GM23338 (cell line): ENCODE measurements around the gene ADAM11. TPM values are rescaled to one million over a fixed set of nuclear protein-coding genes. Genes with fewer than 3 reads are reported as not detected.

ENCODE experiments used
- ATAC-seq: fragments of 200-7000 bp; cut with Tn5 transposase; 3 replicates; pipeline ENCODE4 v1.9.1; 2020
- DNase-seq: peaks from one replicate; pipeline ENCODE4 v3.0.0-alpha.2; 2015; ENCODE audit warnings: low spot score
- H2AFZ ChIP-seq: fragments of 200-600 bp; sonication (generic); 2 replicates; pipeline ENCODE4 v1.8.0; 2016; ENCODE audit warnings: antibody characterized with exemption, mild to moderate bottlenecking, moderate library complexity
- H3F3A ChIP-seq: fragments of 200-600 bp; sonication (generic); replicated peaks from 2 replicates; pipeline ENCODE4 v1.8.0; 2017; ENCODE audit warnings: antibody characterized with exemption, mixed run types, low read depth
- H3K27ac ChIP-seq: fragments of 200-600 bp; sonication (generic); 2 replicates; pipeline ENCODE4 v1.6.1; 2016; ENCODE audit warnings: low read depth
- H3K27me3 ChIP-seq: fragments of 200-600 bp; sonication (generic); 2 replicates; pipeline ENCODE4 v1.8.0; 2016; ENCODE audit warnings: mild to moderate bottlenecking, mixed run types, moderate library complexity; ENCODE audit not compliant: insufficient read depth
- H3K36me3 ChIP-seq: fragments of 200-600 bp; sonication (generic); 2 replicates; pipeline ENCODE4 v1.8.0; 2016; ENCODE audit warnings: mild to moderate bottlenecking; ENCODE audit not compliant: insufficient read depth
- H3K4me1 ChIP-seq: fragments of 200-600 bp; sonication (generic); 2 replicates; pipeline ENCODE4 v1.8.0; 2016; ENCODE audit warnings: mild to moderate bottlenecking, moderate library complexity; ENCODE audit not compliant: insufficient read depth
- H3K4me2 ChIP-seq: fragments of 200-600 bp; sonication (generic); 2 replicates; pipeline ENCODE4 v1.7.1; 2017; ENCODE audit warnings: mixed run types
- H3K4me3 ChIP-seq: fragments of 200-600 bp; sonication (generic); 2 replicates; pipeline ENCODE4 v1.6.1; 2016; ENCODE audit warnings: mixed run types
- H3K79me2 ChIP-seq: fragments of 200-600 bp; sonication (generic); replicated peaks from 2 replicates; pipeline ENCODE4 v1.8.0; 2017; ENCODE audit warnings: mild to moderate bottlenecking; ENCODE audit not compliant: insufficient read depth
- H3K9me2 ChIP-seq: fragments of 200-600 bp; sonication (generic); 2 replicates; pipeline ENCODE4 v1.8.0; 2017; ENCODE audit not compliant: insufficient read depth
- H4K20me1 ChIP-seq: fragments of 200-600 bp; sonication (generic); replicated peaks from 2 replicates; pipeline ENCODE4 v1.8.0; 2017; ENCODE audit warnings: mild to moderate bottlenecking; ENCODE audit not compliant: insufficient read depth
- H3K27ac Mint-ChIP-seq: 2 replicates; pipeline ENCODE4 v1.8.0; 2020; ENCODE audit warnings: inconsistent platforms, mild to moderate bottlenecking, moderate library complexity, mixed read lengths
- H3K27me3 Mint-ChIP-seq: 3 replicates; pipeline ENCODE4 v1.8.0; 2022; ENCODE audit warnings: low read depth, mild to moderate bottlenecking, moderate library complexity, mixed read lengths, inconsistent platforms; ENCODE audit not compliant: insufficient read depth, poor library complexity
- H3K36me3 Mint-ChIP-seq: 3 replicates; pipeline ENCODE4 v1.8.0; 2021; ENCODE audit warnings: low read depth, mild to moderate bottlenecking, inconsistent platforms, moderate library complexity, mixed read lengths
- H3K4me1 Mint-ChIP-seq: 3 replicates; pipeline ENCODE4 v1.8.0; 2020; ENCODE audit warnings: mild to moderate bottlenecking, inconsistent platforms, mixed read lengths
- H3K4me3 Mint-ChIP-seq: 3 replicates; pipeline ENCODE4 v1.8.0; 2021; ENCODE audit warnings: moderate library complexity, mild to moderate bottlenecking, inconsistent platforms, mixed read lengths
- H3K9me3 Mint-ChIP-seq: 3 replicates; pipeline ENCODE4 v1.8.0; 2020; ENCODE audit warnings: moderate library complexity, mild to moderate bottlenecking, inconsistent platforms, mixed read lengths
- CTCF ChIP-seq, 2 experiments: fragments of 200-600 bp in 1 of 2; sonication (generic) in 1 of 2; conservative IDR thresholded peaks; 2 replicates each; pipeline versions ENCODE4 v1.5.1 to v1.6.1; 2016 to 2017; ENCODE audit warnings: antibody characterized with exemption in 2 of 2, low read depth in 2 of 2, mild to moderate bottlenecking in 2 of 2, moderate library complexity in 1 of 2
- ETS1 ChIP-seq: IDR thresholded peaks from 2 replicates; pipeline ENCODE4 v1.6.1; 2016; ENCODE audit warnings: antibody characterized with exemption
- EZH2phosphoT487 ChIP-seq: fragments of 200-600 bp; sonication (generic); IDR thresholded peaks from one replicate; pipeline ENCODE4 v1.8.1; 2018; ENCODE audit warnings: antibody characterized with exemption; ENCODE audit not compliant: unreplicated experiment
- JUNB ChIP-seq: IDR thresholded peaks from one replicate; pipeline ENCODE4 v1.6.1; 2016; ENCODE audit warnings: antibody characterized with exemption; ENCODE audit not compliant: unreplicated experiment
- NANOG ChIP-seq: IDR thresholded peaks from 2 replicates; pipeline ENCODE4 v1.6.1; 2016; ENCODE audit warnings: antibody characterized with exemption, borderline replicate concordance
- POLR2AphosphoS5 ChIP-seq: IDR thresholded peaks from 2 replicates; pipeline ENCODE4 v1.6.1; 2016; ENCODE audit warnings: antibody characterized with exemption, low read depth
- STAT1 ChIP-seq: IDR thresholded peaks from one replicate; pipeline ENCODE4 v1.6.1; 2016; ENCODE audit warnings: antibody characterized with exemption; ENCODE audit not compliant: unreplicated experiment
- ZNF331 ChIP-seq: fragments of 250-450 bp; sonication (Bioruptor Pico); IDR thresholded peaks from 2 replicates; pipeline ENCODE4 v1.5.0; 2020; ENCODE audit warnings: low read depth, mild to moderate bottlenecking, moderate library complexity
- ZNF462 ChIP-seq: fragments of 250-450 bp; sonication (Bioruptor Pico); IDR thresholded peaks from 2 replicates; pipeline ENCODE4 v1.5.0; 2020; ENCODE audit warnings: mild to moderate bottlenecking, moderate library complexity
- polyA plus RNA-seq: library from polyadenylated mRNA; unstranded; fragments of >200 nt; fragmentation: Nextera tagmentation; extraction: Ambion mirVana; gene quantifications from 2 replicates; pipeline ENCODE4 v1.2.1, GENCODE V29; 2016
- total RNA-seq: library from RNA; depleted of rRNA; stranded (reverse); fragments of >200 nt; shearing (Covaris generic); gene quantifications from 2 replicates; pipeline ENCODE4 v1.2.3, GENCODE V29; 2014

The ADAM11 gene
- total and polyA plus RNA-seq, 2 experiments from 2014 or later, result 0.55 to 4.7 TPM

GRCh38 chr17:44830359-44831288 lies 71.8 kb downstream of the ADAM11 start:
- Mint-ChIP-seq H3K4me1 (peaks cover 28% of the 10 kb centered on the region), H3K27me3 (peaks cover 20% of the 10 kb centered on the region), H3K4me3 (peak overlapping the region; percentile 94), H3K36me3 (peaks cover 11% of the 10 kb centered on the region; the same call in 2 of the 3 replicates), H3K27ac (peak overlapping the region; percentile 96), H3K9me3 (peaks cover 2% of the 10 kb centered on the region; the same call in 1 of the 3 replicates)
- TF ChIP-seq NANOG (peak; percentile 92), EZH2phosphoT487 (no peak), ETS1 (peak; percentile 58; the same call in 1 of the 2 replicates), POLR2AphosphoS5 (0 out of 2 replicates have a peak, but pooled peaks have one; percentile 57)
- Histone ChIP-seq H3K27ac (peak overlapping the region; percentile 91), H3F3A (peaks cover 6% of the 10 kb centered on the region; the same call in 1 of the 2 replicates), H3K27me3 (no peaks in the 10 kb centered on the region), H2AFZ (no peak overlapping the region), H3K79me2 (peaks cover 38% of the 10 kb centered on the region), H3K4me1 (peaks cover 36% of the 10 kb centered on the region), H3K4me3 (peak overlapping the region; percentile 75), H3K4me2 (peak overlapping the region; percentile 69), H3K9me2 (no peaks in the 10 kb centered on the region), H3K36me3 (no peaks in the 10 kb centered on the region), H4K20me1 (peaks cover 31% of the 10 kb centered on the region)
- DNase-seq (peak; percentile 92), ATAC-seq (peak; percentile 46)

GRCh38 chr17:44831371-44831770 lies 72.6 kb downstream of the ADAM11 start:
- peaks cover 6% of the 10 kb centered on the region; the same call in 1 of the 2 replicates for H3F3A ChIP-seq
- peak overlapping the region; percentile 69 for H3K4me2 ChIP-seq
- H3K36me3 ChIP-seq, result no peaks in the 10 kb centered on the region
- no peaks in the 10 kb centered on the region for H3K27me3 ChIP-seq
- H3K9me2 ChIP-seq, result no peaks in the 10 kb centered on the region
- peak; percentile 3; the same call in 1 of the 3 replicates for ATAC-seq
- peak overlapping the region; percentile 91 for H3K27ac ChIP-seq
- peaks cover 36% of the 10 kb centered on the region for H3K4me1 ChIP-seq
- Mint-ChIP-seq H3K9me3 (peaks cover 2% of the 10 kb centered on the region; the same call in 1 of the 3 replicates), H3K4me3 (peak overlapping the region; percentile 94), H3K36me3 (peaks cover 11% of the 10 kb centered on the region; the same call in 2 of the 3 replicates), H3K4me1 (peaks cover 28% of the 10 kb centered on the region), H3K27me3 (peaks cover 20% of the 10 kb centered on the region), H3K27ac (peak overlapping the region; percentile 91)
- peaks cover 31% of the 10 kb centered on the region for H3K79me2 ChIP-seq
- H3K4me3 ChIP-seq, result peak overlapping the region; percentile 75
- no peak overlapping the region for H2AFZ ChIP-seq
- H4K20me1 ChIP-seq, result peaks cover 25% of the 10 kb centered on the region
- DNase-seq, result peak; percentile 31
- no peak for TF ChIP-seq CTCF (conservative IDR thresholded peaks at IDR 0.05; ENCODE audit: low read depth in 2 of 2)
- TF ChIP-seq EZH2phosphoT487, result no peak
- no peak for TF ChIP-seq STAT1
- TF ChIP-seq ZNF462 (CRISPR knock-in tag), result no peak
- no peak for TF ChIP-seq JUNB
- TF ChIP-seq ZNF331 (CRISPR knock-in tag), result no peak
- TF ChIP-seq ETS1, result no peak
